IMR-90 (cell line): Measurements from ENCODE around the gene RPL21. TPM values are rescaled to one million over a fixed set of nuclear protein-coding genes. Genes with fewer than 3 reads are reported as not detected.
A peak's percentile ranks its signal among the peaks of the same experiment; 100 is the strongest.

ENCODE experiments used
- ATAC-seq: fragments of 200-7000 bp; cut with Tn5 transposase; 2 replicates; pipeline ENCODE4 v1.9.1; 2020; ENCODE audit warnings: low read depth, mild to moderate bottlenecking, moderate library complexity
- BruUV-seq: library from RNA; stranded (reverse); fragments of 400-500 nt; replicated peaks from 2 replicates; lab custom pipeline; 2021; lab: Mats Ljungman, UMichigan
- CTCF ChIA-PET: fragments of 300-600 bp; formaldehyde crosslinking; extraction: SDS; loops from one replicate; lab custom pipeline; 2021; ENCODE audit warnings: antibody characterized with exemption; lab: Yijun Ruan, JAX
- POLR2A ChIA-PET: fragments of 300-600 bp; sonication (Branson Sonifier 250); formaldehyde crosslinking; loops from one replicate; lab custom pipeline; 2022; ENCODE audit warnings: antibody characterized with exemption; ENCODE audit not compliant: unreplicated experiment; lab: Charles Lee
- DNase-seq: peaks from one replicate; pipeline ENCODE4 v3.0.0; 2013
- H2AFZ ChIP-seq: replicated peaks from 2 replicates; pipeline ENCODE3; 2013; ENCODE audit warnings: low read length, mild to moderate bottlenecking; ENCODE audit not compliant: poor library complexity
- H2AK5ac ChIP-seq: 2 replicates; pipeline ENCODE4 v1.6.1; 2013; ENCODE audit warnings: low read depth, low read length, inconsistent platforms
- H2AK9ac ChIP-seq: replicated peaks from 2 replicates; pipeline ENCODE3; 2013; ENCODE audit warnings: mild to moderate bottlenecking, low read depth, low read length, moderate library complexity; ENCODE audit not compliant: poor library complexity
- H2BK120ac ChIP-seq: 2 replicates; pipeline ENCODE4 v1.6.1; 2013; ENCODE audit warnings: low read depth, low read length, inconsistent platforms
- H2BK15ac ChIP-seq: 3 replicates; pipeline ENCODE4 v1.6.1; 2013; ENCODE audit warnings: low read depth, low read length, inconsistent platforms
- H2BK20ac ChIP-seq: 2 replicates; pipeline ENCODE4 v1.6.1; 2013; ENCODE audit warnings: low read depth, mild to moderate bottlenecking, inconsistent platforms, low read length, moderate library complexity
- H2BK5ac ChIP-seq: 2 replicates; pipeline ENCODE4 v1.6.1; 2013; ENCODE audit warnings: mild to moderate bottlenecking, low read depth, low read length, inconsistent platforms; ENCODE audit not compliant: poor library complexity, severe bottlenecking
- H3K14ac ChIP-seq: replicated peaks from 2 replicates; pipeline ENCODE4 v1.6.1; 2013; ENCODE audit warnings: low read depth, low read length, inconsistent platforms
- H3K18ac ChIP-seq: 2 replicates; pipeline ENCODE4 v1.6.1; 2013; ENCODE audit warnings: low read depth, low read length, control low read depth
- H3K23ac ChIP-seq: 2 replicates; pipeline ENCODE4 v1.6.1; 2013; ENCODE audit warnings: low read depth, low read length, inconsistent platforms
- H3K27ac ChIP-seq: 2 replicates; pipeline ENCODE4 v1.5.1; 2013; ENCODE audit warnings: mild to moderate bottlenecking, control low read depth, low read length; ENCODE audit not compliant: insufficient read depth
- H3K27me3 ChIP-seq: 2 replicates; pipeline ENCODE4 v1.6.1; 2013; ENCODE audit warnings: low read length; ENCODE audit not compliant: control insufficient read depth, insufficient read depth
- H3K36me3 ChIP-seq: 2 replicates; pipeline ENCODE4 v1.6.1; 2013; ENCODE audit warnings: low read length, mixed read lengths; ENCODE audit not compliant: control insufficient read depth, insufficient read depth
- H3K4ac ChIP-seq: 2 replicates; pipeline ENCODE4 v1.6.1; 2013; ENCODE audit warnings: low read depth, low read length, inconsistent platforms
- H3K4me1 ChIP-seq: 2 replicates; pipeline ENCODE4 v1.6.1; 2013; ENCODE audit warnings: low read length, mixed read lengths; ENCODE audit not compliant: control insufficient read depth, insufficient read depth
- H3K4me2 ChIP-seq: 2 replicates; pipeline ENCODE4 v1.6.1; 2013; ENCODE audit warnings: low read depth, mild to moderate bottlenecking, control low read depth, low read length, moderate library complexity
- H3K4me3 ChIP-seq: 2 replicates; pipeline ENCODE4 v1.5.1; 2013; ENCODE audit warnings: low read depth, mild to moderate bottlenecking, control low read depth, low read length, moderate library complexity; ENCODE audit not compliant: insufficient read depth
- H3K56ac ChIP-seq: 2 replicates; pipeline ENCODE4 v1.6.1; 2013; ENCODE audit warnings: low read length, inconsistent platforms; ENCODE audit not compliant: insufficient read depth; ENCODE audit errors: extremely low read depth
- H3K79me1 ChIP-seq, 2 experiments: 2 replicates each; pipeline ENCODE4 v1.6.1; 2013; ENCODE audit warnings: low read length in 2 of 2, inconsistent platforms in 1 of 2, low read depth in 1 of 2
- H3K9ac ChIP-seq: 2 replicates; pipeline ENCODE4 v1.6.1; 2013; ENCODE audit warnings: low read depth, low read length, control low read depth
- H3K9me1 ChIP-seq: 2 replicates; pipeline ENCODE4 v1.6.1; 2013; ENCODE audit warnings: low read length, inconsistent platforms; ENCODE audit not compliant: insufficient read depth
- H3K9me3 ChIP-seq: 2 replicates; pipeline ENCODE4 v1.6.1; 2013; ENCODE audit warnings: low read length; ENCODE audit not compliant: control insufficient read depth, insufficient read depth
- H4K20me1 ChIP-seq: 2 replicates; pipeline ENCODE4 v1.6.1; 2013; ENCODE audit warnings: low read length, inconsistent platforms; ENCODE audit not compliant: insufficient read depth
- H4K5ac ChIP-seq: 2 replicates; pipeline ENCODE4 v1.6.1; 2013; ENCODE audit warnings: mild to moderate bottlenecking, low read depth, low read length, control low read depth
- H4K8ac ChIP-seq, 2 experiments: 2 replicates each; pipeline ENCODE4 v1.6.1; 2013; ENCODE audit warnings: low read depth in 2 of 2, low read length in 2 of 2, control low read depth in 1 of 2, inconsistent platforms in 1 of 2
- H4K91ac ChIP-seq: 2 replicates; pipeline ENCODE4 v1.6.1; 2013; ENCODE audit warnings: low read depth, low read length, inconsistent platforms; ENCODE audit not compliant: insufficient read depth
- POLR2A ChIP-seq: IDR thresholded peaks from 2 replicates; pipeline ENCODE4 v1.6.1; 2012; ENCODE audit warnings: mild to moderate bottlenecking, low read depth, low read length
- RCOR1 ChIP-seq: IDR thresholded peaks from 2 replicates; pipeline ENCODE4 v1.6.1; 2012; ENCODE audit warnings: mild to moderate bottlenecking, low read length, improper control_type of control experiment; ENCODE audit not compliant: insufficient replicate concordance
- WGBS, 2 experiments: methylation state at CpG; one replicate each; pipeline versions ENCODE4 v1.1.5 to v1.1.7; 2013; ENCODE audit warnings: missing lambda C conversion rate in 2 of 2; ENCODE audit not compliant: insufficient read length in 1 of 2; ENCODE audit errors: extremely low coverage in 2 of 2; 5-methylcytosine and 5-hydroxymethylcytosine counted together
- dilution Hi-C: fragments of 300-500 bp; cut with HindIII; formaldehyde crosslinking; loops from one replicate; pipeline ENCODE4 v1.14.3; 2018; ENCODE audit warnings: low sequenced_read_pairs; ENCODE audit not compliant: unreplicated experiment
- in situ Hi-C: fragments of 300-500 bp; cut with MboI; formaldehyde crosslinking; loops from 3 replicates; pipeline ENCODE4 v1.14.3; 2019; ENCODE audit warnings: low sequenced_read_pairs, inconsistent platforms, mixed read lengths
- intact Hi-C: fragments of 100-400 bp; cut with micrococcal nuclease; formaldehyde crosslinking; loops from 2 replicates; pipeline ENCODE4 v1.10.0; 2022
- polyA plus RNA-seq, 3 experiments: library from polyadenylated mRNA; depleted of rRNA; stranded (reverse); fragments of >200 nt; gene quantifications; 2 replicates each; pipeline ENCODE4 v1.2.3, GENCODE V29; 2012; ENCODE audit warnings: low replicate concordance in 1 of 3
- total RNA-seq: library from RNA; depleted of rRNA; stranded (reverse); fragments of >200 nt; gene quantifications from 2 replicates; pipeline ENCODE4 v1.2.3, GENCODE V29; 2012

Gene RPL21
- total and polyA plus RNA-seq, 2 of the 4 experiments (the other 2 are of a cell fraction) = 912 to 1,160 TPM

- 100% methylated on average over 2 of the region's 5 CpGs; no CpG with 5 or more reads in 1 of the 2 experiments for WGBS, 2 experiments
- POLR2A ChIA-PET = no interaction called here
- Histone ChIP-seq H3K23ac (no peak overlapping the region), H3K4me1 (no peaks in the 10 kb centered on the region), H3K36me3 (peaks cover 38% of the 10 kb centered on the region), H3K79me1 (peaks cover 15 to 58% of the 10 kb centered on the region in 2 experiments), H3K27ac (no peak overlapping the region), H2BK20ac (no peak overlapping the region), H2AK9ac (no peak overlapping the region), H3K4me3 (no peak overlapping the region), H3K27me3 (no peaks in the 10 kb centered on the region), H3K9me1 (peaks cover 14% of the 10 kb centered on the region; the same call in 1 of the 2 replicates), H3K4me2 (no peak overlapping the region), H2BK5ac (no peak overlapping the region), H2BK120ac (no peak overlapping the region), H4K91ac (no peak overlapping the region), H3K4ac (no peak overlapping the region), H3K56ac (no peak overlapping the region), H3K9ac (no peak overlapping the region), H4K8ac (no peak overlapping the region), H4K20me1 (peaks cover 43% of the 10 kb centered on the region; the same call in 1 of the 2 replicates), H3K9me3 (no peaks in the 10 kb centered on the region), H3K14ac (no peak overlapping the region), H4K5ac (no peak overlapping the region), H2AFZ (no peak overlapping the region), H3K18ac (no peak overlapping the region), H2BK15ac (no peak overlapping the region), H2AK5ac (no peak overlapping the region)
- intact Hi-C loops = no loop called here
- BruUV-seq = no TSS peak
- ATAC-seq = no peak
- dilution Hi-C loops = no loop called here
- CTCF ChIA-PET = no interaction called here
- TF ChIP-seq POLR2A (peak; percentile 16), RCOR1 (no peak)
- DNase-seq = no peak
- in situ Hi-C loops = no loop called here
Measured at GRCh38 chr13:27258637-27259386, 7.5 kb downstream of the RPL21 start.
